Right lobe of liver (tissue), 6 donors: ENCODE data around the gene PDZRN4. TPM values are rescaled to one million over a fixed set of nuclear protein-coding genes. Genes with fewer than 3 reads are reported as not detected.
A peak's percentile ranks its signal among the peaks of the same experiment; 100 is the strongest.

ENCODE experiments used
- ATAC-seq, 4 donors: fragments of 200-7000 bp; cut with Tn5 transposase; one replicate each; pipeline ENCODE4 v1.9.1; 2020; ENCODE audit warnings: mild to moderate bottlenecking in 4 of 4, moderate library complexity in 4 of 4
- DNase-seq, 3 donors: peaks; one replicate each; pipeline ENCODE4 v3.0.0-alpha.2; 2020
- H3K27ac ChIP-seq, 3 donors: fragments of 200-600 bp; one replicate each; pipeline ENCODE4 v1.8.0; 2022
- H3K27me3 ChIP-seq, 2 donors: fragments of 200-600 bp; one replicate each; pipeline ENCODE4 v1.8.0; 2022
- H3K36me3 ChIP-seq, 4 donors: fragments of 200-600 bp; sonication (generic) in 1 of 4; one replicate each; pipeline versions ENCODE4 v1.5.1 to v1.8.0; 2017 to 2022; ENCODE audit warnings: control low read depth in 1 of 4
- H3K4me1 ChIP-seq, 4 donors: fragments of 200-600 bp; sonication (generic) in 1 of 4; one replicate each; pipeline versions ENCODE4 v1.5.1 to v1.8.0; 2017 to 2022; ENCODE audit warnings: control low read depth in 1 of 4
- H3K4me3 ChIP-seq, 3 donors: fragments of 200-600 bp; one replicate each; pipeline ENCODE4 v1.8.0; 2022
- H3K9me3 ChIP-seq, 4 donors: fragments of 200-600 bp; sonication (generic) in 1 of 4; one replicate each; pipeline versions ENCODE4 v1.5.1 to v1.8.0; 2017 to 2022; ENCODE audit warnings: control low read depth in 1 of 4
- CTCF ChIP-seq, 4 donors: fragments of 200-600 bp in 3 of 4; fragments of 450-650 bp in 1 of 4; IDR thresholded peaks; one replicate each; pipeline versions ENCODE4 v1.5.1 to v1.8.0; 2016 to 2022; ENCODE audit warnings: antibody characterized with exemption in 4 of 4, mild to moderate bottlenecking in 2 of 4
- POLR2A ChIP-seq: fragments of 450-650 bp; IDR thresholded peaks from one replicate; pipeline ENCODE4 v1.6.1; 2017; ENCODE audit warnings: antibody characterized with exemption, mild to moderate bottlenecking
- WGBS: methylation state at CpG from one replicate; pipeline ENCODE4 v1.1.6; 2018; ENCODE audit warnings: low coverage, low lambda C conversion rate; ENCODE audit not compliant: insufficient coverage; ENCODE audit errors: missing lambda C conversion rate; 5-methylcytosine and 5-hydroxymethylcytosine counted together
- intact Hi-C, 2 donors: fragments of 100-400 bp; cut with DNase I; formaldehyde crosslinking; loops; one replicate each; pipeline versions ENCODE4 v1.11.2 to v1.14.1; 2022
- long read RNA-seq: library from polyadenylated mRNA; unstranded; transcript quantifications from one replicate; pipeline ENCODE4 v2.0.0, GENCODE V29; 2019
- total RNA-seq, 6 experiments: library from RNA; depleted of rRNA in 2 of 6; stranded (reverse); fragments of >200 nt in 2 of 6; fragmentation: NEBNext Ultra II Directional in 3 of 6; extraction: Animal tissue kit (Norgen Biotek cat#: 25700) in 3 of 6; gene quantifications; one replicate each; pipeline versions ENCODE4 v1.1.0 to v1.2.4, GENCODE V29; 2016 to 2023
- donor health status: DM: no; HTN: yes; CAD: no.
- donor health status: DM: no; HTN: no; CAD: no.
- donor health status: DM: no; HTN: no; CAD: no.
- donor health status: DM: no; HTN: yes; CAD: no.
- donor health status: DM: no; HTN: yes; CAD: no.

The PDZRN4 gene
- under 1 TPM in 5 of 6 experiments, not detected in 1; 0.12 to 0.49 (median 0.42) TPM for total RNA-seq
- long read RNA-seq: 0 reads

DNA sequence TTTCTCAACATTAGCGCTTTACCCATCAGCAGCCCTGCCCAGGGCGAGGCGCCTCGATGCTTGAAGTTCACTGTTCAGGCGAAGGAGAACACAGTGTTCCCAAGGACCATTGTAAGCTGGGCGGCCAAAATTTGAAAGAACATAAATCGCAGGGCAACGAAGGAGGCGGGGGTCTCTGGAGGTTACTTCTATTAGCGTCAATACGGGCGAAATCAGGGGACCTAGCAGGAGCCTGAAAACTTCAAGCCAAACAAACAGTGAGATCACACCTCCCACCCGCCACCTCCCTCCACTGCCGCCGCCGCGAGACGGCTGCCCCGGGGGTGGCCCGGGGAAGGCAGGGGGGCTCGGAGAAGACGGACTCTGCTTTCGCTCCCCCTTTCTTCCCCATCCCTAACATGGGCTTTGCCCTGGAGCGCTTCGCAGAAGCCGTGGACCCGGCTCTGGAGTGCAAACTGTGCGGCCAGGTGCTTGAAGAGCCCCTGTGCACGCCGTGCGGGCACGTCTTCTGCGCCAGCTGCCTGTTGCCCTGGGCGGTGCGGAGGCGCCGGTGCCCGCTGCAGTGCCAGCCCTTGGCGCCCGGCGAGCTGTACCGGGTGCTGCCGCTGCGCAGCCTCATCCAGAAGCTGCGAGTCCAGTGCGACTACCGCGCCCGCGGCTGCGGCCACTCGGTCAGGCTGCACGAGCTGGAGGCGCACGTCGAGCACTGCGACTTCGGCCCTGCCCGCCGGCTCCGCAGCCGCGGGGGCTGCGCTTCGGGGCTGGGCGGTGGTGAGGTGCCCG lies at the start of gene PDZRN4:
TSS of gene PDZRN4 (plus strand) at position 263 of the 783 bp plus-strand sequence.
- no peaks in the 10 kb centered on the region for H3K9me3 ChIP-seq
- peak in 2 of 4 donors; percentile 38 to 52 for ATAC-seq
- H3K4me1 ChIP-seq: no peaks in the 10 kb centered on the region
- no peaks in the 10 kb centered on the region for H3K36me3 ChIP-seq
- intact Hi-C loops: no loop called here
- no peak within 1 kb of the TSS for H3K27ac ChIP-seq
- no peaks in the 10 kb centered on the region for H3K27me3 ChIP-seq
- peak within 1 kb of the TSS; percentile 9 to 36 (median 13) for H3K4me3 ChIP-seq
- no peak for TF ChIP-seq POLR2A
- no peak for TF ChIP-seq CTCF (IDR thresholded peaks at IDR 0.05)
- DNase-seq: peak in 2 of 3 donors; percentile 17 to 52
- WGBS: 8% methylated on average over 21 of the region's 67 CpGs

DNA sequence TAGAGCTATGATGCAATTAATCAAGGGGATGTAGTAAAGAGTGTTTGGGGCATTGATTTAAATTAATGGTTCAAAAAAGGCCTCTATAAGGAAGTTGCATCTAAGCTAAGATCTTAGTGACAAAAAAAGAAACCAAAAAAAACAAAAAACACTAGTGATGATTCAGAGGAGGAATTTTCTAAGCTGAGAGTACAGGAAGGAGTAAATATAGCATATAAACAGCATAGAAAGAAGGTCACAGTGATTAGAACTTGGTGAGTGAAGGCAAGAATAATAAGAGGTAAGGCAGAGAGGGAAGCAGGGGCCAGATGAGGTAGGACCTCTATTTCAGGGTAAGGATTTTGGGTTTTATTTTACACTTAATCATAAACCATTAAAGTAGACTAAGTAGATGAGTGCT lies 48.0 kb upstream of the PDZRN4 start:
- Histone ChIP-seq H3K4me3 (no peak overlapping the region), H3K9me3 (no peaks in the 10 kb centered on the region), H3K36me3 (no peaks in the 10 kb centered on the region), H3K27me3 (no peaks in the 10 kb centered on the region), H3K27ac (no peak overlapping the region), H3K4me1 (no peaks in the 10 kb centered on the region)
- DNase-seq (no peak), ATAC-seq (no peak)
- intact Hi-C loops: no loop called here
- no peak for TF ChIP-seq POLR2A
- no peak for TF ChIP-seq CTCF (IDR thresholded peaks at IDR 0.05)

GRCh38 chr12:41141104-41141503 lies 47.0 kb upstream of the PDZRN4 start:
- TF ChIP-seq CTCF (IDR thresholded peaks at IDR 0.05): no peak
- no peak for TF ChIP-seq POLR2A
- intact Hi-C loops: no loop called here
- WGBS: 35% methylated on average over 2 of the region's 2 CpGs
- Histone ChIP-seq H3K27me3 (no peaks in the 10 kb centered on the region), H3K4me3 (no peak overlapping the region), H3K4me1 (no peaks in the 10 kb centered on the region), H3K9me3 (no peaks in the 10 kb centered on the region), H3K36me3 (no peaks in the 10 kb centered on the region), H3K27ac (no peak overlapping the region)
- ATAC-seq (no peak), DNase-seq (no peak)

- Histone ChIP-seq H3K9me3 (no peaks in the 10 kb centered on the region), H3K27ac (no peak overlapping the region), H3K4me1 (no peaks in the 10 kb centered on the region), H3K36me3 (no peaks in the 10 kb centered on the region), H3K4me3 (no peak overlapping the region), H3K27me3 (no peaks in the 10 kb centered on the region)
- intact Hi-C loops: no loop called here
- WGBS: 100% methylated on average over 1 of the region's 1 CpG
- TF ChIP-seq CTCF (IDR thresholded peaks at IDR 0.05): no peak
- TF ChIP-seq POLR2A: no peak
- no peak for DNase-seq
- no peak for ATAC-seq
Measured at GRCh38 chr12:41142376-41142775, 45.7 kb upstream of the PDZRN4 start.
